ENCODE data around the gene UBAC1. TPM values are rescaled to one million over a fixed set of nuclear protein-coding genes. Genes with fewer than 3 reads are reported as not detected.
A peak's percentile ranks its signal among the peaks of the same experiment; 100 is the strongest.

The UBAC1 gene
- total and polyA plus RNA-seq, 5 donors from 2014 or later, result 17.8 to 27.7 (median 23.8) TPM

GRCh38 chr9:135963938-135964337 is 2.8 kb upstream of the UBAC1 start:
- no peaks in the 10 kb centered on the region for H3K27me3 ChIP-seq (ENCODE audit: control insufficient read depth, insufficient read depth, low read length)
- ATAC-seq (ENCODE audit: low read depth in 2 of 2) (no peak), DNase-seq (no peak)
- H3K4me3 Mint-ChIP-seq, result peak overlapping the region in 2 of 4 donors; percentile 2 to 76
- H3K9me3 Mint-ChIP-seq, result no peaks in the 10 kb centered on the region
- H3K36me3 ChIP-seq (ENCODE audit: control insufficient read depth, insufficient read depth, low read length), result no peaks in the 10 kb centered on the region
- H3K36me3 Mint-ChIP-seq, result no peaks in the 10 kb centered on the region
- no peaks in the 10 kb centered on the region for H3K9me3 ChIP-seq (ENCODE audit: control insufficient read depth in 2 of 2, low read length in 2 of 2)
- no peak overlapping the region for H3K4me3 ChIP-seq (ENCODE audit: low read depth, low read length)
- peaks cover 17% of the 10 kb centered on the region for H3K4me1 ChIP-seq (ENCODE audit: control insufficient read depth, insufficient read depth, low read length, poor library complexity, severe bottlenecking)
- H3K27ac ChIP-seq (ENCODE audit: insufficient read depth, low read length, poor library complexity, severe bottlenecking), result no peak overlapping the region
- no peak overlapping the region for H3K27ac Mint-ChIP-seq
- H3K4me1 Mint-ChIP-seq, result peaks cover 5 to 34% (median 18%) of the 10 kb centered on the region in 4 donors
- peaks cover 26% of the 10 kb centered on the region for H3K27me3 Mint-ChIP-seq

GRCh38 chr9:135963338-135963737 is 2.2 kb upstream of the UBAC1 start:
- no peaks in the 10 kb centered on the region for H3K36me3 Mint-ChIP-seq
- no peak for DNase-seq
- peaks cover 5 to 39% (median 22%) of the 10 kb centered on the region in 4 donors for H3K4me1 Mint-ChIP-seq
- no peak overlapping the region for H3K4me3 ChIP-seq (ENCODE audit: low read depth, low read length)
- H3K27me3 ChIP-seq (ENCODE audit: control insufficient read depth, insufficient read depth, low read length), result no peaks in the 10 kb centered on the region
- peak overlapping the region in 2 of 4 donors; percentile 51 to 76 for H3K4me3 Mint-ChIP-seq
- H3K9me3 ChIP-seq (ENCODE audit: control insufficient read depth in 2 of 2, low read length in 2 of 2), result no peaks in the 10 kb centered on the region
- peak overlapping the region in 1 of 3 donors; percentile 71 for H3K27ac Mint-ChIP-seq
- no peaks in the 10 kb centered on the region for H3K36me3 ChIP-seq (ENCODE audit: control insufficient read depth, insufficient read depth, low read length)
- no peak overlapping the region for H3K27ac ChIP-seq (ENCODE audit: insufficient read depth, low read length, poor library complexity, severe bottlenecking)
- peaks cover 26% of the 10 kb centered on the region for H3K27me3 Mint-ChIP-seq
- H3K9me3 Mint-ChIP-seq, result no peaks in the 10 kb centered on the region
- ATAC-seq (ENCODE audit: low read depth in 2 of 2), result no peak
- peaks cover 17% of the 10 kb centered on the region for H3K4me1 ChIP-seq (ENCODE audit: control insufficient read depth, insufficient read depth, low read length, poor library complexity, severe bottlenecking)

GRCh38 chr9:135962696-135963307 is 1.6 kb upstream of the UBAC1 start:
- Histone ChIP-seq H3K27me3 (ENCODE audit: control insufficient read depth, insufficient read depth, low read length) (no peaks in the 10 kb centered on the region), H3K36me3 (ENCODE audit: control insufficient read depth, insufficient read depth, low read length) (no peaks in the 10 kb centered on the region), H3K27ac (ENCODE audit: insufficient read depth, low read length, poor library complexity, severe bottlenecking) (no peak overlapping the region), H3K9me3 (ENCODE audit: control insufficient read depth in 2 of 2, low read length in 2 of 2) (no peaks in the 10 kb centered on the region), H3K4me3 (ENCODE audit: low read depth, low read length) (no peak overlapping the region), H3K4me1 (ENCODE audit: control insufficient read depth, insufficient read depth, low read length, poor library complexity, severe bottlenecking) (peaks cover 17% of the 10 kb centered on the region)
- Mint-ChIP-seq H3K27ac (peak overlapping the region in 2 of 3 donors; percentile 71 to 72), H3K4me3 (peak overlapping the region in 3 of 4 donors; percentile 15 to 76 (median 29)), H3K36me3 (no peaks in the 10 kb centered on the region), H3K27me3 (peaks cover 26% of the 10 kb centered on the region), H3K4me1 (peaks cover 5 to 41% (median 22%) of the 10 kb centered on the region in 4 donors), H3K9me3 (no peaks in the 10 kb centered on the region)
- ATAC-seq (ENCODE audit: low read depth in 2 of 2) (no peak), DNase-seq (no peak)

- Mint-ChIP-seq H3K36me3 (no peaks in the 10 kb centered on the region), H3K27ac (peak overlapping the region in 2 of 3 donors; percentile 80 to 92), H3K27me3 (peaks cover 21% of the 10 kb centered on the region), H3K4me1 (peaks cover 5 to 36% (median 17%) of the 10 kb centered on the region in 4 donors), H3K4me3 (peak overlapping the region; percentile 75 to 88 (median 86)), H3K9me3 (no peaks in the 10 kb centered on the region)
- DNase-seq (no peak), ATAC-seq (ENCODE audit: low read depth in 2 of 2) (no peak)
- peak overlapping the region; percentile 60 for H3K4me3 ChIP-seq (ENCODE audit: low read depth, low read length)
- H3K9me3 ChIP-seq (ENCODE audit: control insufficient read depth in 2 of 2, low read length in 2 of 2), result no peaks in the 10 kb centered on the region
- H3K27ac ChIP-seq (ENCODE audit: insufficient read depth, low read length, poor library complexity, severe bottlenecking), result no peak overlapping the region
- no peaks in the 10 kb centered on the region for H3K27me3 ChIP-seq (ENCODE audit: control insufficient read depth, insufficient read depth, low read length)
- H3K36me3 ChIP-seq (ENCODE audit: control insufficient read depth, insufficient read depth, low read length), result no peaks in the 10 kb centered on the region
- H3K4me1 ChIP-seq (ENCODE audit: control insufficient read depth, insufficient read depth, low read length, poor library complexity, severe bottlenecking), result peaks cover 17% of the 10 kb centered on the region
Observed at GRCh38 chr9:135961811-135962695, 880 bp upstream of the UBAC1 start.

GRCh38 chr9:135960411-135961276 is 529 bp downstream of the UBAC1 start:
- peak in 1 of 3 donors; percentile 20 for DNase-seq

GRCh38 chr9:135959814-135960213 is 1.4 kb downstream of the UBAC1 start:
- Mint-ChIP-seq H3K4me1 (peaks cover 5 to 41% (median 18%) of the 10 kb centered on the region in 4 donors), H3K4me3 (peak overlapping the region; percentile 86 to 93 (median 88)), H3K36me3 (no peaks in the 10 kb centered on the region), H3K9me3 (no peaks in the 10 kb centered on the region), H3K27me3 (peaks cover 17% of the 10 kb centered on the region), H3K27ac (peak overlapping the region in 2 of 3 donors; percentile 43 to 93)
- peak overlapping the region; percentile 58 for H3K4me3 ChIP-seq (ENCODE audit: low read depth, low read length)
- no peaks in the 10 kb centered on the region for H3K9me3 ChIP-seq (ENCODE audit: control insufficient read depth in 2 of 2, low read length in 2 of 2)
- H3K27me3 ChIP-seq (ENCODE audit: control insufficient read depth, insufficient read depth, low read length), result no peaks in the 10 kb centered on the region
- H3K36me3 ChIP-seq (ENCODE audit: control insufficient read depth, insufficient read depth, low read length), result peaks cover 2% of the 10 kb centered on the region
- no peak overlapping the region for H3K27ac ChIP-seq (ENCODE audit: insufficient read depth, low read length, poor library complexity, severe bottlenecking)
- no peak for DNase-seq
- H3K4me1 ChIP-seq (ENCODE audit: control insufficient read depth, insufficient read depth, low read length, poor library complexity, severe bottlenecking), result peaks cover 17% of the 10 kb centered on the region
- ATAC-seq (ENCODE audit: low read depth in 2 of 2), result no peak

More at GRCh38 chr9:135960411-135961276, 529 bp downstream of the UBAC1 start:
- peaks cover 21% of the 10 kb centered on the region for H3K27me3 Mint-ChIP-seq
- ATAC-seq (ENCODE audit: low read depth in 2 of 2), result no peak
- Histone ChIP-seq H3K27me3 (ENCODE audit: control insufficient read depth, insufficient read depth, low read length) (no peaks in the 10 kb centered on the region), H3K4me3 (ENCODE audit: low read depth, low read length) (peak overlapping the region; percentile 58), H3K27ac (ENCODE audit: insufficient read depth, low read length, poor library complexity, severe bottlenecking) (peak overlapping the region; percentile 57), H3K36me3 (ENCODE audit: control insufficient read depth, insufficient read depth, low read length) (no peaks in the 10 kb centered on the region), H3K9me3 (ENCODE audit: control insufficient read depth in 2 of 2, low read length in 2 of 2) (no peaks in the 10 kb centered on the region), H3K4me1 (ENCODE audit: control insufficient read depth, insufficient read depth, low read length, poor library complexity, severe bottlenecking) (peaks cover 17% of the 10 kb centered on the region)
- H3K4me1 Mint-ChIP-seq, result peaks cover 5 to 41% (median 18%) of the 10 kb centered on the region in 4 donors
- no peaks in the 10 kb centered on the region for H3K9me3 Mint-ChIP-seq
- H3K4me3 Mint-ChIP-seq, result peak overlapping the region; percentile 86 to 93 (median 88)
- H3K36me3 Mint-ChIP-seq, result no peaks in the 10 kb centered on the region
- peak overlapping the region in 2 of 3 donors; percentile 55 to 93 for H3K27ac Mint-ChIP-seq

- Histone ChIP-seq H3K36me3 (ENCODE audit: control insufficient read depth, insufficient read depth, low read length) (peaks cover 11% of the 10 kb centered on the region), H3K27me3 (ENCODE audit: control insufficient read depth, insufficient read depth, low read length) (no peaks in the 10 kb centered on the region), H3K9me3 (ENCODE audit: control insufficient read depth in 2 of 2, low read length in 2 of 2) (no peaks in the 10 kb centered on the region), H3K4me1 (ENCODE audit: control insufficient read depth, insufficient read depth, low read length, poor library complexity, severe bottlenecking) (peaks cover 17% of the 10 kb centered on the region), H3K27ac (ENCODE audit: insufficient read depth, low read length, poor library complexity, severe bottlenecking) (no peak overlapping the region), H3K4me3 (ENCODE audit: low read depth, low read length) (no peak overlapping the region)
- DNase-seq (no peak), ATAC-seq (ENCODE audit: low read depth in 2 of 2) (no peak)
- Mint-ChIP-seq H3K4me1 (peaks cover 5 to 41% (median 18%) of the 10 kb centered on the region in 4 donors), H3K27ac (no peak overlapping the region), H3K4me3 (peak overlapping the region; percentile 28 to 88 (median 46)), H3K27me3 (peaks cover 16% of the 10 kb centered on the region), H3K9me3 (no peaks in the 10 kb centered on the region), H3K36me3 (peaks cover 8% of the 10 kb centered on the region)
Observed at GRCh38 chr9:135958485-135958884, 2.7 kb downstream of the UBAC1 start.

Data from CD4-positive, CD25-positive, alpha-beta regulatory T cell (primary cell).